Measurements from ENCODE around the gene XRN2. TPM values are rescaled to one million over a fixed set of nuclear protein-coding genes. Genes with fewer than 3 reads are reported as not detected.

The XRN2 gene
- total and polyA plus RNA-seq, 2 donors: 29.5 to 69.6 TPM

- Histone ChIP-seq H3K9me3 (ENCODE audit: control insufficient read depth in 2 of 2, insufficient read depth in 1 of 2, low read length in 1 of 2) (peaks cover 0 to 4% of the 10 kb centered on the region in 2 donors), H3K27me3 (ENCODE audit: control insufficient read depth in 2 of 2, insufficient read depth in 1 of 2, low read length in 1 of 2) (no peaks in the 10 kb centered on the region), H3K4me3 (ENCODE audit: low read length in 2 of 2) (no peak overlapping the region), H3K27ac (ENCODE audit: low read depth in 1 of 2, low read length in 1 of 2) (no peak overlapping the region), H3K36me3 (ENCODE audit: control insufficient read depth in 2 of 2, insufficient read depth in 2 of 2, low read length in 1 of 2) (no peaks in the 10 kb centered on the region), H3K4me1 (ENCODE audit: control insufficient read depth in 2 of 2, insufficient read depth in 2 of 2, low read length in 2 of 2) (no peaks in the 10 kb centered on the region)
- WGBS: 95% methylated on average over 8 of the region's 8 CpGs
- DNase-seq (ENCODE audit: low read depth in 6 of 9, low spot score in 9 of 9): no peak
Measured at GRCh38 chr20:21270806-21271205, 32.3 kb upstream of the XRN2 start.

- H3K9me3 ChIP-seq (ENCODE audit: control insufficient read depth in 2 of 2, insufficient read depth in 1 of 2, low read length in 1 of 2): no peaks in the 10 kb centered on the region
- DNase-seq (ENCODE audit: low read depth in 6 of 9, low spot score in 9 of 9): no peak
- no peaks in the 10 kb centered on the region for H3K27me3 ChIP-seq (ENCODE audit: control insufficient read depth in 2 of 2, insufficient read depth in 1 of 2, low read length in 1 of 2)
- no peaks in the 10 kb centered on the region for H3K4me1 ChIP-seq (ENCODE audit: control insufficient read depth in 2 of 2, insufficient read depth in 2 of 2, low read length in 2 of 2)
- no peak overlapping the region for H3K4me3 ChIP-seq (ENCODE audit: low read length in 2 of 2)
- H3K36me3 ChIP-seq (ENCODE audit: control insufficient read depth in 2 of 2, insufficient read depth in 2 of 2, low read length in 1 of 2): no peaks in the 10 kb centered on the region
- no peak overlapping the region for H3K27ac ChIP-seq (ENCODE audit: low read depth in 1 of 2, low read length in 1 of 2)
Measured at GRCh38 chr20:21272279-21272678, 30.9 kb upstream of the XRN2 start.

GRCh38 chr20:21272679-21273078 lies 30.5 kb upstream of the XRN2 start:
- WGBS: 93% methylated on average over 3 of the region's 3 CpGs

GRCh38 chr20:21273755-21274386 lies 29.3 kb upstream of the XRN2 start:
- no peak for DNase-seq (ENCODE audit: low read depth in 6 of 9, low spot score in 9 of 9)
- no peaks in the 10 kb centered on the region for H3K9me3 ChIP-seq (ENCODE audit: control insufficient read depth in 2 of 2, insufficient read depth in 1 of 2, low read length in 1 of 2)
- H3K4me1 ChIP-seq (ENCODE audit: control insufficient read depth in 2 of 2, insufficient read depth in 2 of 2, low read length in 2 of 2): no peaks in the 10 kb centered on the region
- no peaks in the 10 kb centered on the region for H3K36me3 ChIP-seq (ENCODE audit: control insufficient read depth in 2 of 2, insufficient read depth in 2 of 2, low read length in 1 of 2)
- WGBS: 95% methylated on average over 8 of the region's 8 CpGs
- H3K4me3 ChIP-seq (ENCODE audit: low read length in 2 of 2): no peak overlapping the region
- H3K27ac ChIP-seq (ENCODE audit: low read depth in 1 of 2, low read length in 1 of 2): no peak overlapping the region
- no peaks in the 10 kb centered on the region for H3K27me3 ChIP-seq (ENCODE audit: control insufficient read depth in 2 of 2, insufficient read depth in 1 of 2, low read length in 1 of 2)

More at GRCh38 chr20:21272679-21273078, 30.5 kb upstream of the XRN2 start:
- DNase-seq (ENCODE audit: low read depth in 6 of 9, low spot score in 9 of 9): no peak
- no peaks in the 10 kb centered on the region for H3K36me3 ChIP-seq (ENCODE audit: control insufficient read depth in 2 of 2, insufficient read depth in 2 of 2, low read length in 1 of 2)
- H3K9me3 ChIP-seq (ENCODE audit: control insufficient read depth in 2 of 2, insufficient read depth in 1 of 2, low read length in 1 of 2): no peaks in the 10 kb centered on the region
- H3K27ac ChIP-seq (ENCODE audit: low read depth in 1 of 2, low read length in 1 of 2): no peak overlapping the region
- H3K4me3 ChIP-seq (ENCODE audit: low read length in 2 of 2): no peak overlapping the region
- H3K27me3 ChIP-seq (ENCODE audit: control insufficient read depth in 2 of 2, insufficient read depth in 1 of 2, low read length in 1 of 2): no peaks in the 10 kb centered on the region
- no peaks in the 10 kb centered on the region for H3K4me1 ChIP-seq (ENCODE audit: control insufficient read depth in 2 of 2, insufficient read depth in 2 of 2, low read length in 2 of 2)

- Histone ChIP-seq H3K36me3 (ENCODE audit: control insufficient read depth in 2 of 2, insufficient read depth in 2 of 2, low read length in 1 of 2) (no peaks in the 10 kb centered on the region), H3K4me3 (ENCODE audit: low read length in 2 of 2) (no peak overlapping the region), H3K27ac (ENCODE audit: low read depth in 1 of 2, low read length in 1 of 2) (no peak overlapping the region), H3K4me1 (ENCODE audit: control insufficient read depth in 2 of 2, insufficient read depth in 2 of 2, low read length in 2 of 2) (no peaks in the 10 kb centered on the region), H3K9me3 (ENCODE audit: control insufficient read depth in 2 of 2, insufficient read depth in 1 of 2, low read length in 1 of 2) (no peaks in the 10 kb centered on the region), H3K27me3 (ENCODE audit: control insufficient read depth in 2 of 2, insufficient read depth in 1 of 2, low read length in 1 of 2) (peaks cover 0 to 3% of the 10 kb centered on the region in 2 donors)
- over 99% methylated on average over 2 of the region's 2 CpGs for WGBS
- no peak for DNase-seq (ENCODE audit: low read depth in 6 of 9, low spot score in 9 of 9)
Measured at GRCh38 chr20:21278829-21279228, 24.3 kb upstream of the XRN2 start.

- Histone ChIP-seq H3K36me3 (ENCODE audit: control insufficient read depth in 2 of 2, insufficient read depth in 2 of 2, low read length in 1 of 2) (no peaks in the 10 kb centered on the region), H3K4me3 (ENCODE audit: low read length in 2 of 2) (no peak overlapping the region), H3K9me3 (ENCODE audit: control insufficient read depth in 2 of 2, insufficient read depth in 1 of 2, low read length in 1 of 2) (no peaks in the 10 kb centered on the region), H3K27me3 (ENCODE audit: control insufficient read depth in 2 of 2, insufficient read depth in 1 of 2, low read length in 1 of 2) (peaks cover 0 to 3% of the 10 kb centered on the region in 2 donors), H3K4me1 (ENCODE audit: control insufficient read depth in 2 of 2, insufficient read depth in 2 of 2, low read length in 2 of 2) (no peaks in the 10 kb centered on the region), H3K27ac (ENCODE audit: low read depth in 1 of 2, low read length in 1 of 2) (no peak overlapping the region)
- no peak for DNase-seq (ENCODE audit: low read depth in 6 of 9, low spot score in 9 of 9)
- WGBS: 74% methylated on average over 7 of the region's 7 CpGs
Measured at GRCh38 chr20:21279706-21280521, 23.2 kb upstream of the XRN2 start.

GRCh38 chr20:21280522-21281016 lies 22.6 kb upstream of the XRN2 start:
- H3K27me3 ChIP-seq (ENCODE audit: control insufficient read depth in 2 of 2, insufficient read depth in 1 of 2, low read length in 1 of 2): peaks cover 0 to 3% of the 10 kb centered on the region in 2 donors
- WGBS: 66% methylated on average over 3 of the region's 3 CpGs
- H3K4me3 ChIP-seq (ENCODE audit: low read length in 2 of 2): no peak overlapping the region
- H3K4me1 ChIP-seq (ENCODE audit: control insufficient read depth in 2 of 2, insufficient read depth in 2 of 2, low read length in 2 of 2): no peaks in the 10 kb centered on the region
- H3K9me3 ChIP-seq (ENCODE audit: control insufficient read depth in 2 of 2, insufficient read depth in 1 of 2, low read length in 1 of 2): no peaks in the 10 kb centered on the region
- DNase-seq (ENCODE audit: low read depth in 6 of 9, low spot score in 9 of 9): no peak
- H3K36me3 ChIP-seq (ENCODE audit: control insufficient read depth in 2 of 2, insufficient read depth in 2 of 2, low read length in 1 of 2): no peaks in the 10 kb centered on the region
- H3K27ac ChIP-seq (ENCODE audit: low read depth in 1 of 2, low read length in 1 of 2): no peak overlapping the region

- no peak for DNase-seq (ENCODE audit: low read depth in 6 of 9, low spot score in 9 of 9)
- no peak overlapping the region for H3K27ac ChIP-seq (ENCODE audit: low read depth in 1 of 2, low read length in 1 of 2)
- WGBS: 74% methylated on average over 4 of the region's 4 CpGs
- no peaks in the 10 kb centered on the region for H3K36me3 ChIP-seq (ENCODE audit: control insufficient read depth in 2 of 2, insufficient read depth in 2 of 2, low read length in 1 of 2)
- no peaks in the 10 kb centered on the region for H3K4me1 ChIP-seq (ENCODE audit: control insufficient read depth in 2 of 2, insufficient read depth in 2 of 2, low read length in 2 of 2)
- no peak overlapping the region for H3K4me3 ChIP-seq (ENCODE audit: low read length in 2 of 2)
- H3K27me3 ChIP-seq (ENCODE audit: control insufficient read depth in 2 of 2, insufficient read depth in 1 of 2, low read length in 1 of 2): no peaks in the 10 kb centered on the region
- H3K9me3 ChIP-seq (ENCODE audit: control insufficient read depth in 2 of 2, insufficient read depth in 1 of 2, low read length in 1 of 2): no peaks in the 10 kb centered on the region
Measured at GRCh38 chr20:21286775-21287174, 16.4 kb upstream of the XRN2 start.

- DNase-seq (ENCODE audit: low read depth in 6 of 9, low spot score in 9 of 9): no peak
- H3K4me3 ChIP-seq (ENCODE audit: low read length in 2 of 2): no peak overlapping the region
- 89% methylated on average over 14 of the region's 14 CpGs for WGBS
Measured at GRCh38 chr20:21288587-21289370, 14.4 kb upstream of the XRN2 start.

More at GRCh38 chr20:21288587-21289370, 14.4 kb upstream of the XRN2 start:
- H3K27ac ChIP-seq (ENCODE audit: low read depth in 1 of 2, low read length in 1 of 2): no peak overlapping the region
- no peaks in the 10 kb centered on the region for H3K36me3 ChIP-seq (ENCODE audit: control insufficient read depth in 2 of 2, insufficient read depth in 2 of 2, low read length in 1 of 2)
- no peaks in the 10 kb centered on the region for H3K4me1 ChIP-seq (ENCODE audit: control insufficient read depth in 2 of 2, insufficient read depth in 2 of 2, low read length in 2 of 2)
- H3K9me3 ChIP-seq (ENCODE audit: control insufficient read depth in 2 of 2, insufficient read depth in 1 of 2, low read length in 1 of 2): no peaks in the 10 kb centered on the region
- H3K27me3 ChIP-seq (ENCODE audit: control insufficient read depth in 2 of 2, insufficient read depth in 1 of 2, low read length in 1 of 2): no peaks in the 10 kb centered on the region
